SK-N-MC (cell line): ENCODE measurements around the gene GTF3C6.

Experiments used
- EZH2 ChIP-seq: fragments of 200-600 bp; sonication (generic); IDR thresholded peaks from one replicate; pipeline ENCODE4 v1.6.1; 2017; ENCODE audit warnings: antibody characterized with exemption
- FOXP2 ChIP-seq: optimal IDR thresholded peaks from 2 replicates; pipeline ENCODE3; 2011; ENCODE audit warnings: mild to moderate bottlenecking, moderate library complexity; ENCODE audit not compliant: insufficient read depth; ENCODE audit errors: extremely low read length, control extremely low read depth
- POLR2AphosphoS5 ChIP-seq: IDR thresholded peaks from 2 replicates; pipeline ENCODE4 v1.6.1; 2012; ENCODE audit warnings: mild to moderate bottlenecking, low read depth, low read length, borderline replicate concordance

GRCh38 chr6:110946498-110946897 is 12.0 kb upstream of the GTF3C6 start:
- TF ChIP-seq POLR2AphosphoS5 = no peak
- TF ChIP-seq EZH2 = no peak
- no peak for TF ChIP-seq FOXP2
